Fibroblast of peridontal ligament (primary cell): ENCODE measurements around the gene ZBTB49.

Source experiments
- DNase-seq: peaks from one replicate; pipeline ENCODE4 v3.0.0-alpha.2; 2010; ENCODE audit errors: extremely low read depth

ZBTB49 gene

DNA sequence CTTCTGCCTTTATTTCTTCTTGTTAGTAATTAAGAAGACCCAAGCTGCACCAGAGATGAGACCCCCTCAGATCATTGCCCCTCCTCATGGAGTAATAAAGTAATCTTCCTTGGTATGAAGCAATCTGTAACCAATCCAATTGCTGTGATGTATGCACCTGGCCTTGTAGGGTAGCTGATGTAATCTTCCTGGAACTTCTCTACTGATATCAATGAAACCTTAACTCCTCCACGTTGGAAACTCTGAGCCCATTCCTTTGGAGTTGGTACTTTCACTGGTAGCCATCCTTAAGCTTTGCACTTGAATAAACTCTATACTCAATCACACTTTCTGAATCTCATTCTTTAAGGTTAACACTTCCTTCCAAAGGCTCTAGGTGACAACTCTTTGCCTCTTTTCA is 65.3 kb downstream of the ZBTB49 start:
- DNase-seq: no peak

DNA sequence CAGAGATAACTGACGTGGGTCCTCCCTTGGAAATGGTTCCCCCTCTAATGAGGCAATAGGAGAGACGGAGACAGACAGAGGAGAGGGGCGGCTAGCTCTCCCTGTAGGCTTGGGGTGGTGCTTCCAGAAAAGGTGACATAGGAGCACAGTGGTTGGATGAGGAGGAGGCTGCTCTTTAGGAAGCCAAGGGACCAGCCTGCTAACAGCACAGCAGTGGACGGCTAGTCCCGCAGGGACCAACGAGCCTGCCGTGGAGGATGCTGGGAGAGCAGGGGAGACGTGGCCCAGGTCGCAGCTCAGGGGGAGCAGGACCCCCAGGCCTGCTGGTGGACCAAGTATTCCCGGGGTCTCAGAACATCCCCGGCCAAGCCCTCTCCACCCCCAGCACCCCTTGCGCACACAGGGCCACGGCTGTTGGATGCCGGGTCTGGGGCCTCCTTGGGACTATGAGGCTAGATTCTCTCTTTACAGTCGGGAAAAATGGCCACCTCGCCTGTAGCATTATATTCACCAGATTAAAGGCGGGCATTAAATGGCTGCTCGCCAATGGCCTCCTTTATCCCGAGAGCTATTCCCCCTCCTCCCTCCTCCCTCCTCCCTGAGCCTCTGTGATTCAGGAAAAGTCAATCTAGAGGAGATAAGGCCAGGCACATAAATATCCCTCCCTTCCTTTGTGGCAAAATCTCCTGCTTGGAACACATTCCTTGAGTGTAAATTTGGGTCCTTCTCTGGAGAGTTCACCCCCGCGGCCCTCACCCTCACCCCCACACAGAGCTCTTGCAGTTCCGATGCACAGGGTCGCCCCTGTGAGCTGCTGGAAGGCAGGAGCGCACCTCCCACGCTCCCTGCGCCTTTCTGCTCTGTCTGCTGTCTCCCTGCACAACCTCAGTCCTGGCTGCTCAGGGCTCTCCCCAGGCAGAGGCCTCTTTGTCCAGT is 66.3 kb downstream of the ZBTB49 start:
- DNase-seq: no peak

DNA sequence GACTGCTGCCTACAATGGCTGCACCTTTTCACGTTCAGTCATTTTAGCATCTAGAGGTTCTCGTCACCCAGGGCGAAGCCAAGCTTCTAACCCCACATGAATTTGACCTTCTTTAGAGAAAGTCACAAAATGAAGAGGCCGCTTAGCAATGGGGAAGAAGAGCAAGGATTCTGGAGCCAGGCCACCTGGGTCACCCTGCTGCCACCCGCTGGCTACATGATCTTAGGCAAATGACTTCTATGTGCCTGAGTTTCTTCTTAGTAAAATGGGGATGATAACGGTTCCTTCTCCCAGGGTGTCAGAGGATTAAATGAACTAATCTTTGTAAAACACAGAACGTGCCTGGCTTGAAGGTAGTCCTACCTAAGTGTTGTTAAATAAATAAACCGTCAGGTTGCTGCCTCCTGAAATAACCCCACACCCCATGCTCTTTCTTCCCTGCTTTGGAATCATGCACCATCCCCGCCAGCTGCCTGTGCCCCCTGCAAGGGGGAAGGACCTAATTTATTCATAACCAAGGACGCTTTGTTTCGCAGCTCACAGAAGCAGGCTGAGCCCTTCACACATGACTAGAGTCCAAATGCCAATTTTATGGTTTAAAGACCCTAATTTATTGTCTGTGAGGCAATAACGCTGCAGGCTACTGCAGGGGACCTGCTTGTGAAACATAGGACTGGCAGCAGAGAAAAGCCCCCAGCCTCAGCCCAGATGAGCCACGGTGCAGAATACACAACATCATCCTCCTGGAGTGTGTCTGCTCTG is 68.2 kb downstream of the ZBTB49 start:
- DNase-seq: no peak

DNA sequence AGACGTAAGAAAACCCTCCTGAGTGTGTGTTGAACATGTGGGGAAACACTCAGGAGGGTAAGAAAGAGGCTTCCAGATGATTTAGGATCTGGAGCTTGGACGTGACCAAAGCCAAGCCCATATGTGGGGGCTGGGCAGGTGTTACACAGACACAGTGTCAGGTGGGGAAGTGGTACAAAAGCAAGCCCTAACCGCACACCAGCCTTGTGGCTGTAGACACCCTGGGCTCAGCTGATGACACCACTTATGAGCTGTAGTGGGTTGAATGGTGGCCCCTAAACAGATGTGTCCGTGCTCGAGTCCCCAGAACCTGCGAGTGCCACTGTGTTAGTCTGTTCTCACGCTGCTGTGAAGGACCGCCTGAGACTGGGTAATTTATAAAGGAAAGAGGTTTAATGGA is 71.8 kb downstream of the ZBTB49 start:
- DNase-seq: no peak

DNA sequence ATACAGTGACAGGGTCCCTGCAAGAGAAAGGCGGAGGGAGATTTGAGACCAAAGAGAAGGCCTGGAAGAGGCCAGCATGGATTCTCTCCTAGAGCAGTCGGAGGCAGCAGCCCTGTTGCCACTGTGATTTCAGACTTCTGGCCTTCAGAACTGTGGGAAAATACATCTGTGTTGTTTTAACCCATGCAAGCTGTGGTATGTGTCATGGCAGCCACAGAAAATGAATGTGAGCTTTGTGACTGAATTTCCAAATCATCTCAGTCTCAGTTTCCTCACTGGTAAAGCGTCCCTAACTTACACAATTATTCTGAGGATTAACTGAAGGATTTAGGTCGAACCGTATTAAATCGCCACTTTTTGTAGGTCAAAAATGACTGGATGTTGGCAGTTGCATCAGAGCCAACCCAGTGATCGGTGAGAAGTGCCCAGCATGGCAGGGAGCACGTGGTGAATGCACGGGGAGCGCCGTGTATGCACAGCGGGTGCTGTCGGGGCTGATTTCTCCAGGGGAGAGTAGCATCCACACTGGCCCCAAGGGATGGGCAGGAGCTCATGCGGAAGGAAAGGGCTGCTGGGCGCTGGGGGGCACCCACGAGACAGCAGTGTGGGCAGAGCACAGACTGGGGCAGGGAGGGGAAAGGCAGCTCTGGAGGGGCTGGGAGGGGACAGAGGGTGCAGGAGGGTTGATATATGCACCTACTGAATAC is 73.1 kb downstream of the ZBTB49 start:
- DNase-seq: peak; percentile 30

DNA sequence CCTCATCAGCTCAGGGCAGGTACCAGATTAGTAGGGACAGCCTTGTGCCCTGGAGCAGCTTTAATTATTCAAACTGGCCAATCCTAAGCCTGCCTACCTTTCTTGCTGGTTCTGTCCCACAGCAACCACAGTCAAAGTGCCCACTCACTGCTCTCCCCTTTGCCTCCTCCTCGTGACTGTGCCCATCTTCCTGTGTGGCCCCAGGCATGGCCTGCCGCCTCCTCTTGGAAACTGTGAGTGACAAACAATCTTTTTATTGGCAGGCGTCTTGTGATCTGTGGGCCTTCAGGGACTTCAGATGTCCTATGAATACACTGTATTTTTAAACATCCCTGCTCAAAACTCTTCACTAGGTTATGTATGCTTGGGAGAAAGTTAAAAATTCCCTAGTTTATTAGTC is 74.0 kb downstream of the ZBTB49 start:
- no peak for DNase-seq

DNA sequence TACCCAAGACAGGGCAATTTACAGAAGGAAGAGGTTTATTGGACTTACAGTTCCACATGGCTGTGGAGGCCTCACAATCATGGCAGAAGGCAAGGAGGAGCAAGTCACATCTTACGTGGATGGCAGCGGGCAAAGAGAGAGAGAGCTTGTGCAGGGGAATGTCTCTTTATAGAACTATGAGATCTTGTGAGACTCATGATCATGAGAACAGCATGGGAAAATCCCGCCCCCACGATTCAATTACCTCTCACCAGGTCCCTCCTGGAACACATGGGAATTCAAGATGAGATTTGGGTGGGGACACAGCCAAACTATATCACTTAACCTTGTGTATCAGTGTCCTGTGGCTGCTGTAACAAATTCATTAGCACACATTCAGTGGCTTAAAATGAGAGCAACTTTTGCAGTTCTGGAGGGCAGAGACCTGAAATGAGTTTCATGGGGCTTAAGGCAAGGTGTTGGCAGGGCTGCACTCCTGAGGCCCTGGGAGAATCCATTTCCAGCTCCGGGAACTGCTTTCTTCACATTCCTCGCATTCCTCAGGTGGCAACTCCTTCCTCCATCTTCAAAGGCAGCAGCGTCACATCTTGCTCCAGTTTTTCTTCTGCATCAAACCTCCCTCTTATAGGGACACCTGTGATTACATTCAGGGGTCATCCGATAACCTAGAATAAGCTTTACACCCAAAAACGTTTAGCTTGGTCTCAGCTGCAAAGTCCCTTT is 74.6 kb downstream of the ZBTB49 start:
- no peak for DNase-seq

DNA sequence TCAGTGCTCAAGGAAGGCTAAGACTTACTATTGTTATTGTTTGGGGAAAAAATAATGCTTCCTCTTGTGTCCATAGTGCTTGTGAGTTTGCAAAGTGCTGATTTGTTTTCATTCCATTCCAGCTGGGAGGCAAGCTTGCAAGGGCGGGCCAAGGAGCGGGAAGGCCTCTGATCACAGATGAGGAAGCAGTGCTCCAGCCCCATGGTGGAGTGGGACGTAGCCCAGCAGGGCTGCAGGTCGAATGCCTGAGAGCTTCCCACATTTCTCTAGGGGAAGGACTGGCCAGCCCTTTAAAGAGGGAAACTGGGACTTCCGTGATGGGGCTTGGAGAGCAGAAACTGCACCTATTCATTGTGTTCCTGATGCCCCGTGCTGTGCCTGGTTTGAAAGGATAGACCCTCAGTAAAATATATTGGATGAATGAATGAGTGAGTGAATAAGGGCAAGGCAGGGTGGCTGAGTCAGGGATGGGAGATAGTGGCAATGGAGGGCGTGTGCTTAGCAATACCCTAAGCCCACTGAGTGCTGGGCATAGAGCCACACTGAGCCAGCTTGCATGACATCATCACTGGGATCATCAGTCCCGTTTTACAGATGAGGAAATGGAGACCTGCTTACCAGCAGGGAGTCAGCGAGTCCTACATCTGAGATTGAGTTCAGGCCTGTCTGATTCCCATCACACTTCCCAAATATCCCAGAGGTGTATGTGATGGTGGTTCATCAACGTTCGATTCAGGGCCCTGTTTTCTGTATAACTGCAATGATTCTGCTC is 78.9 kb downstream of the ZBTB49 start:
- no peak for DNase-seq
